Natural killer cell treated with Interleukin-12 subunit alpha and Interleukin-12 subunit beta and Interleukin-15 and Interleukin-18, amount 100 ng/mL, for 72 hours (primary cell): ENCODE results near the gene BPTF. TPM values are rescaled to one million over a fixed set of nuclear protein-coding genes. Genes with fewer than 3 reads are reported as not detected.
"Not testable (repeated sequence)": the region's sequence is repeated elsewhere in the genome, so short reads cannot be mapped to it uniquely, and the experiment has no call there.

Experiments used
- ATAC-seq, 2 donors: fragments of 150-1000 bp; cut with Tn5 transposase in 1 of 2; sonication (Bioruptor Pico), chemical (Tn5 transposase) in 1 of 2; 2 replicates each; pipeline ENCODE4 v1.10.0; 2021
- DNase-seq: peaks from one replicate; pipeline ENCODE4 v3.0.0; 2022; ENCODE audit warnings: low spot score
- H3K27ac Mint-ChIP-seq, 2 donors: 1 replicate in 1 of 2; 2 replicates in 1 of 2; pipeline ENCODE4 v1.8.0; 2022; ENCODE audit warnings: mixed read lengths in 2 of 2, mild to moderate bottlenecking in 1 of 2, moderate library complexity in 1 of 2
- H3K27me3 Mint-ChIP-seq, 2 donors: 1 replicate in 1 of 2; 2 replicates in 1 of 2; pipeline ENCODE4 v1.8.0; 2022; ENCODE audit warnings: mixed read lengths in 2 of 2
- H3K36me3 Mint-ChIP-seq: one replicate; pipeline ENCODE4 v1.8.0; 2022; ENCODE audit warnings: mixed read lengths
- H3K4me1 Mint-ChIP-seq, 2 donors: 1 replicate in 1 of 2; 2 replicates in 1 of 2; pipeline ENCODE4 v1.8.0; 2022; ENCODE audit warnings: low read depth in 2 of 2, mixed read lengths in 2 of 2, mild to moderate bottlenecking in 1 of 2
- H3K4me3 Mint-ChIP-seq: one replicate; pipeline ENCODE4 v1.8.0; 2022; ENCODE audit warnings: mixed read lengths
- H3K9me3 Mint-ChIP-seq: 2 replicates; pipeline ENCODE4 v1.8.0; 2022; ENCODE audit warnings: mixed read lengths
- total RNA-seq, 2 donors: library from RNA; stranded (reverse); gene quantifications; one replicate each; pipeline ENCODE4 v1.2.3, GENCODE V29; 2022

The BPTF gene
- total RNA-seq, 2 donors from 2014 or later: 73.4 to 94.7 TPM

DNA sequence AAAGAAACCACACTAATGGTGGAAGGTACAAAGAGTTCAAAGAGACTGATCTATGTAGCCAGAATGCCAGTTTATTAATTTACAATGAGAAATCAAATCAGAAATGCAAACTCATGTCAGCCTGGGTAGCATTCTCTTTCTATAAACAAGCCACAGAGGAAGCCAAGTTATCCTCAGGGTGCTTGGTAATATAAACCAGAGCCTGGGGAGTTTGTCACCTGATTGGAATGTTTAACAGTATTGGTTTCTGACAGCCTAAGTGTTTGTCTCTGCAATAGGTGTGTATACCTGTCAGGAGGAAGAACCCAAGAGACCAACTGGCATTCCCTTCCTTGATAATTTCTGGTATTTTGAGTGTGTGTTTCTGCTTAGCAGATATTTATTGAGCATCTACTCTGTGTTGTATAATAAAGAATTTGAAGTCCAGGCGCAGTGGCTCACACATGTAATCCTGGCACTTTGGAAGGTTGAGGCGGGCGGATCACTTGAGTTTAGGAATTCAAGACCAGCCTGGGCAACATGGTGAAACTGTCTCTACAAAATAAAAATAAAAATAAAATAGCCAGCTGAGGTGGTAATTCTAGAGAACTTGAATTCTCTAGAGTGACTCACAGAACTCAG, 174.1 kb downstream of the BPTF start:
- no peaks in the 10 kb centered on the region for H3K9me3 Mint-ChIP-seq
- H3K27ac Mint-ChIP-seq: peak overlapping the region in 1 of 2 donors; percentile 23
- no peaks in the 10 kb centered on the region for H3K36me3 Mint-ChIP-seq
- peaks cover 16 to 19% of the 10 kb centered on the region in 2 donors for H3K27me3 Mint-ChIP-seq
- no peak overlapping the region for H3K4me3 Mint-ChIP-seq
- peaks cover 21 to 23% of the 10 kb centered on the region in 2 donors for H3K4me1 Mint-ChIP-seq
- ATAC-seq (no peak), DNase-seq (no peak)

DNA sequence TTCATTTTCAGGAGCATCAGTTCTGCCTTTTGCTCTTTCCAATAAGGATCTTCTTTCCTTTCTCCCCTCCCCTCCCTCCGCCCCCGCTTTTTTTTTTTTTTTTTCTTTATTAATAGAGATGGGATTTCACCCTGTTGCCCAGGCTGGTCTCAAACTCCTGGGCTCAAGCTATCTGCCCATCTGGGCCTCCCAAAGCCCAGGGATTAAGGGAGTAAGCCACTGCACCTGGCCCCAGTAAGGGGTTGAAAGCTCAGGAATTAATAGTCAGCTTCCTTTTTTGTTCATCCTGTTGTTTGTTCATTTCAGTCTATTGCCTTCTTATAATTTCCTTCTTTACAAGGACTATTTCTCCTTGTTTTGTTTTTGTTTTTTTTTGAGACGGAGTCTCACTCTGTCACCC, 178.9 kb downstream of the BPTF start:
- Mint-ChIP-seq H3K36me3 (no peaks in the 10 kb centered on the region), H3K9me3 (no peaks in the 10 kb centered on the region), H3K4me3 (no peak overlapping the region), H3K27me3 (no peaks in the 10 kb centered on the region), H3K4me1 (no peaks in the 10 kb centered on the region), H3K27ac (no peak overlapping the region)
- no peak for ATAC-seq
- no peak for DNase-seq

DNA sequence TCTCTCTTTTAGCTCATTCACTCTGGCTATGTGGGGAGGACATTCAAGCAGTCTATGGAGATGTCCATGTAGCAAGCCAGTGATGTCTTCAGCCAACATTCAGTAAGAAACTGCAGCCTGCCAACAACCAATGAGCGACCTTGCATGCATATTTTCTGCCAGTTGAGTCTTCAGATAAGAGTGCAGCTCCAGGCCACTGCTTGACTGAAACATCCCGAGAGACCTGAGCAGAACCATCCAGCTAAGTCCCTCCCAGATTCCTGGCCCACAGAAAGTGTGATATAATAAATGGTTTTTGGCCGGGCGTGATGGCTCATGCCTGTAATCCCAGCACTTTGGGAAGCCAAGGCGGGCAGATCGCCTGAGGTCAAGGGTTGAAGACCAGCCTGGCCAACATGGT, 181.5 kb downstream of the BPTF start:
- DNase-seq (no peak), ATAC-seq (no peak)
- H3K36me3 Mint-ChIP-seq: no peaks in the 10 kb centered on the region
- H3K4me3 Mint-ChIP-seq: no peak overlapping the region
- no peaks in the 10 kb centered on the region for H3K27me3 Mint-ChIP-seq
- H3K9me3 Mint-ChIP-seq: no peaks in the 10 kb centered on the region
- H3K4me1 Mint-ChIP-seq: peaks cover 5 to 6% of the 10 kb centered on the region in 2 donors
- no peak overlapping the region for H3K27ac Mint-ChIP-seq

DNA sequence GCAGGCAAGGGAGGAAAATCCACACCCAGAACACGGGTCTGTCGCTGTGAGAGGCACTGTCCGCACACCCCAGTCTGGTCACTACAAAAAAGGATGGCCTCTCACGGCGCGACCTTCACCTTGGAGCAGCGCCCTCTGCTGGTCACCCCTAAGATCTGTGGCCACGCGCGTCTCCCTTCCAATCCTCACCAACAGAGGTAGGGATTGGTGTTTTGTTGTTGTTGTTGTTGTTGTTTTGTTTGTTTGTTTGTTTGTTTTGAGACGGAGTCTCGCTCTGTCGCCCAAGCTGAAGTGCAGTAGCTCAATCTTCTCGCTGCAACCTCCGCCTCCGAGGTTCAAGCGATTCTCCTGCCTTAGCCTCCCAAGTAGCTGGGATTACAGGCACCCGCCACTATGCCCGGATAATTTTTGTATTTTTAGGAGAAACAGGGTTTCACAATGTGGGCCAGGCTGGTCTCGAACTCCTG, 185.9 kb downstream of the BPTF start:
- peak; percentile 89 to 93 for ATAC-seq
- no peaks in the 10 kb centered on the region for H3K9me3 Mint-ChIP-seq
- no peaks in the 10 kb centered on the region for H3K27me3 Mint-ChIP-seq
- no peak overlapping the region for H3K27ac Mint-ChIP-seq
- peak overlapping the region; percentile 82 for H3K4me3 Mint-ChIP-seq
- H3K36me3 Mint-ChIP-seq: no peaks in the 10 kb centered on the region
- H3K4me1 Mint-ChIP-seq: peaks cover 5 to 6% of the 10 kb centered on the region in 2 donors
- DNase-seq: peak; percentile 77

DNA sequence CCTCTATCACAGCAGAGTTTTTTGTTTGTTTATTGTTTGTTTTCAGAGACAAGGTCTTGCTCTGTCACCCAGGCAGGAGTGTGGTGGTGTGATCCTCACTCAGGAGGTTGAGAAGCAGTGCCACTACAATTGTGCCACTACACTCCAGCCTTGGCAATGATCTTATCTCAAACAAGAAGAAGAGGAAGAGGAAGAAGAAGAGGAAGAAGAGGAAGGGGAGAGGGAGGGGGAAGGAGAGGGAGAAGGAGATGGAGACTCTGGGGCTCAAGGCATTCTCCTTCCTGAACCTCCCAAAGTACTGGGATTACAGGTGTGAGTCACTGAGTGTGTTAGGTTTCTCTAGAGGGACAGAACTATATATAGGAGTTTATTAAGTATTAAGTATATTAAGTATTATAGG, 188.1 kb downstream of the BPTF start:
- H3K36me3 Mint-ChIP-seq: no peaks in the 10 kb centered on the region
- no peaks in the 10 kb centered on the region for H3K9me3 Mint-ChIP-seq
- ATAC-seq (no peak), DNase-seq (no peak)
- H3K27me3 Mint-ChIP-seq: no peaks in the 10 kb centered on the region
- H3K4me3 Mint-ChIP-seq: no peak overlapping the region
- H3K4me1 Mint-ChIP-seq: peaks cover 5 to 6% of the 10 kb centered on the region in 2 donors
- H3K27ac Mint-ChIP-seq: no peak overlapping the region

DNA sequence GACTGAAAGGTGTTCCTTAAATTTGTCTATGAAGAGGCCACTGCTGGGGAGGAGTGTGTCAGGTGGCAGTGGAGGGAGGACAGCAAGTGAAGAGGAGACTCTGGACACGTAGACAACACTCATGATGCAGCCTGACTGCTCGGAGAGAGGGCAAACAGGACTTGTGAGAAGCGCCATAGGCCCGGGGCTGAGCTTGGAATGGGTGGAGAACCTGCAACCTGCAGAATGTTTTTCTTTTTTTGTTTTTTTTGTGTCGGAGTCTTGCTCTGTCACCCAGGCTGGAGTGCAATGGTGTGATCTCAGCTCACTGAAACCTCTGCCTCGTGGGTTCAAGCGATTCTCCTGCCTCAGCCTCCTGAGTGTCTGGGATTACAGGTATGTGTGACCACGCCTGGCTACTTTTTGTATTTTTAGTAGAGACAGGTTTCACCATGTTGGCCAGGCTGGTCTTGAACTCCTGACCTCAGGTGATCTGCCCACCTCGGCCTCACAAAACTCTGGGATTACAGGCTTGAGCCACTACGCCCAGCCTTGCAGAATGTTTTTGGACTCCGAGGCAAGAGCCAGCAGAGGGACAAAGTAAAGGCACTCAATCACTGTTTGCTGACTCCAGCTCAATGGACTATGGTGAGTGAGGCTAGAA, 189.9 kb downstream of the BPTF start:
- Mint-ChIP-seq H3K4me3 (no peak overlapping the region), H3K36me3 (no peaks in the 10 kb centered on the region), H3K27me3 (no peaks in the 10 kb centered on the region), H3K27ac (no peak overlapping the region), H3K4me1 (peaks cover 13% of the 10 kb centered on the region in 2 donors), H3K9me3 (no peaks in the 10 kb centered on the region)
- ATAC-seq (no peak), DNase-seq (no peak)

DNA sequence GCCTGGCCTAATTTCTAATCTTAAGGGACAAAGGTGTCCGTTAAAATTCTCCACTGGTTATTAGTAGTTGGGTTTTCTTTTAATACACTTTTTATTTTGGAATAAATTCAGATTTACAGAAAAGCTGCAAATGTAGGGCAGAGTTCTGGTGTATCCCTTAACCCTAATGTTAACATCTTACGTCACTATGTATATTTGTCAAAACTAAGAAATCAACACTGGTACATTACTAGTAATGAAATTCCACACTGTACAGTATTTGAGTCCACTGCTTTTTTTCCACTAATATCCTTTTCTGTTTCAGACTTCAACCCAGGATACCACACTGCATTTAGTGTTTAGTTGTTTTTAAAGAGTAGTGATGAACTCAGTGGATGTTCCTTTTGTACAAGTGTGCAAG, 191.5 kb downstream of the BPTF start:
- H3K4me3 Mint-ChIP-seq: no peak overlapping the region
- H3K36me3 Mint-ChIP-seq: no peaks in the 10 kb centered on the region
- H3K27ac Mint-ChIP-seq: peak overlapping the region in 1 of 2 donors; percentile 63
- no peaks in the 10 kb centered on the region for H3K9me3 Mint-ChIP-seq
- DNase-seq (no peak), ATAC-seq (no peak)
- H3K4me1 Mint-ChIP-seq: peaks cover 12 to 15% of the 10 kb centered on the region in 2 donors
- H3K27me3 Mint-ChIP-seq: no peaks in the 10 kb centered on the region

DNA sequence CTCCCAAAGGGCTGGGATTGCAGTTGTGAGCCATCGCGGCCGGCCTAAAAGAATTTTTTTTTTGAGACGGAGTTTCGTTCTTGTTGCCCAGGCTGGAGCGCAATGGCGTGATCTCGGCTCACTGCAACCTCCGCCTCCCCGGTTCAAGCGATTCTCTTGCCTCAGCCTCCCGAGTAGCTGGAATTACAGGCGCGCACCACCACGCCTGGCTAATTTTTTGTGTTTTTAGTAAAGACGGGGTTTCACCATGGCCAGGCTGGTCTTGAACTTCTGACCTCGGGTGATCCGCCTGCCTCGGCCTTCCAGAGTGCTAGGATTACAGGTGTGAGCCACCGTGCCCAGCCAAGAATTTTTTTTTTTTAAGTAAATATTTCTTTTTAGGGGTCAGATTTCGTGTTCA, 193.2 kb downstream of the BPTF start:
- H3K4me3 Mint-ChIP-seq, H3K36me3 Mint-ChIP-seq, H3K27me3 Mint-ChIP-seq, DNase-seq, H3K27ac Mint-ChIP-seq, ATAC-seq, H3K9me3 Mint-ChIP-seq: not testable (repeated sequence)
- peaks cover 12 to 15% of the 10 kb centered on the region in 2 donors for H3K4me1 Mint-ChIP-seq

DNA sequence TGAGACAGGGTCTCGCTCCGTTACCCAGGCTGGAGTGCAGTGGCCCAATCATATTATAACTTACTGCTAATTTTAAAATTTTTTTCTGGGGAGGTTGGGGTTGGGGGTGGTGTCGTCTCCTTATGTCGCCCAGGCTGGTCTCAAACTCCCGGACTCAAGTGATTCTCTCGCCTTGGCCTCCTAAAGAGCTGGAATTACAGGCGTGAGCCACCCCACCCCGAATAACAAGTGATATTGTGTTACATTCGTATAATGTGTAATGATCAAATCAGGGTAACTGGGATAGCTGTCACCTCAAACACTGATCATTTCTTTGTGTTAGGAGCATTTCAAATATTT, 194.0 kb downstream of the BPTF start:
- H3K36me3 Mint-ChIP-seq: no peaks in the 10 kb centered on the region

DNA sequence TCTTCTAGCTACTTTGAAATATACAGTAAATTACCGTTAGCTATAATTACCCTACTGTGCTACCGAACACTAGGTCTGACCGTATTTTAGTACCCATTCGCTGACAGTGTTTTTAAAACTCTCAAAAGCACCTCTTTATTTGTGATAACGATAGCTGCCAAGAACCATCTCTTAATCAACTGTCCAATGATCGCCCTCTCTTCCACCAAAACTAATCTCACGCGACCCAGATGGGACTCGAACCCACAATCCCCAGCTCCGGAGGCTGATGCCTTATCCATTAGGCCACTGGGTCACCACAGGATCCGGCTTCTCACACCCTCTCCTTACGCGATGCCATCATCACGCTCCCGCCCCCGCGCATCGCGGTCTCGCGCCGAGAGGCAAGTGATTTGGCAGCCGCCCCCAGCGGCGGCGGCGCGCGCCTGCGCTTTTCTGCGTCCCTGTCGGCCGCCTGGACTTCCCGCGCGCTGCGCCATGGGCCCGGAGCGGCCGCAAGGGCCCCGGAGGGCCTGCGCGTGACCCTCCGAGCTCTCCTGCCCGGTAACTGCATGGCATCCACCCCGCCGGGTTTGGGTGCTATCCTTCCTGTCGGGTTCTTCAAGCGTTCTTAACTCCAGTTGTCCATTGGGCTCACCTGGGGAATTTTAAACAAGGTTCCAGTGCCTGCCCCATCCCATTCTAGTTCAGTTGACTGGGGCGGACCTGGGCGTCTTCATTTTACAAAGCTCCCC, 194.5 kb downstream of the BPTF start:
- peak overlapping the region; percentile 89 for H3K4me3 Mint-ChIP-seq
- peak overlapping the region; percentile 89 to 97 for H3K27ac Mint-ChIP-seq
- DNase-seq: peak; percentile 98
- H3K36me3 Mint-ChIP-seq: no peaks in the 10 kb centered on the region
- peaks cover 12 to 15% of the 10 kb centered on the region in 2 donors for H3K4me1 Mint-ChIP-seq
- H3K27me3 Mint-ChIP-seq: no peaks in the 10 kb centered on the region
- H3K9me3 Mint-ChIP-seq: no peaks in the 10 kb centered on the region
- peak; percentile 97 for ATAC-seq

More for the DNA sequence above, 194.0 kb downstream of the BPTF start:
- H3K4me1 Mint-ChIP-seq: peaks cover 12 to 15% of the 10 kb centered on the region in 2 donors
- H3K9me3 Mint-ChIP-seq: no peaks in the 10 kb centered on the region
- peak overlapping the region; percentile 89 to 97 for H3K27ac Mint-ChIP-seq
- H3K27me3 Mint-ChIP-seq: no peaks in the 10 kb centered on the region
- ATAC-seq (no peak), DNase-seq (no peak)
- H3K4me3 Mint-ChIP-seq: peak overlapping the region; percentile 89

DNA sequence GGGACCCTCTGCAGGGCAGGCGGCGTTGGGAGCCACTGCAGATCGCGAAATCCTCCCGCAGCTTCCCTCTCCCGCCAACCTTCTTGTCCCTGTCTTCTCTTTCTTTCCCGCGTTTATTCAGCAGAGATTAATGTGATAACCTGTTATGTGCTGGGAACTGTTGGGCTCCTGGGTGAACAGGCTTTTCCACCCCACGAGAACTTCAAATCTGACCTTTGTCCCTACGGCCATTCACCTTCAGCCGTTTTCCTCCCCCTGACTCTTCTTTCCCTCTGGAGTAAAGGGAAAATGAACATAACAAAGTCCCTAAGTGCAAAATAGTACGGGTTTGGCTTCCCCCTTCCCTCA, 195.1 kb downstream of the BPTF start:
- Mint-ChIP-seq H3K36me3 (no peaks in the 10 kb centered on the region), H3K4me1 (peaks cover 12 to 15% of the 10 kb centered on the region in 2 donors), H3K27me3 (no peaks in the 10 kb centered on the region), H3K4me3 (peak overlapping the region; percentile 89), H3K27ac (peak overlapping the region; percentile 89 to 97), H3K9me3 (no peaks in the 10 kb centered on the region)
- DNase-seq (no peak), ATAC-seq (no peak)

DNA sequence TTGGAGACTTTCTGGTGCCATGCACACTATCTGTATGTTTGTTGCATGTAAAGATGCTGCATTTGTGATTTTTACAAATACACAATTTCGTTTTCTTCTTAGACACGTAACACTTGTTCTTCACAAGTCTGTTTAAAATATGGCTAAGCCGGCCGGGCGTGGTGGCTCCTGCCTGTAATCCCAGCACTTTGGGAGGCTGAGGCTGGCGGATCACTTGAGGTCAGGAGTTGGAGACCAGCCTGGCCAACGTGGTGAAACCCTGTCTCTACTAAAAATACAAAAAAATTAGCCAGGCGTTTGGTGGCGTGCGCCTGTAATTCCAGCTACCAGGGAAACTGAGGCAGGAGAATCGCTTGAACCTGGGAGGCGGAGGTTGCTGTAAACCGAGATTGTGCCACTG, 195.5 kb downstream of the BPTF start:
- not testable (repeated sequence) for DNase-seq, H3K36me3 Mint-ChIP-seq, ATAC-seq, H3K27me3 Mint-ChIP-seq, H3K9me3 Mint-ChIP-seq
- H3K4me3 Mint-ChIP-seq: peak overlapping the region; percentile 89
- peak overlapping the region; percentile 89 to 97 for H3K27ac Mint-ChIP-seq
- H3K4me1 Mint-ChIP-seq: peaks cover 12 to 15% of the 10 kb centered on the region in 2 donors

DNA sequence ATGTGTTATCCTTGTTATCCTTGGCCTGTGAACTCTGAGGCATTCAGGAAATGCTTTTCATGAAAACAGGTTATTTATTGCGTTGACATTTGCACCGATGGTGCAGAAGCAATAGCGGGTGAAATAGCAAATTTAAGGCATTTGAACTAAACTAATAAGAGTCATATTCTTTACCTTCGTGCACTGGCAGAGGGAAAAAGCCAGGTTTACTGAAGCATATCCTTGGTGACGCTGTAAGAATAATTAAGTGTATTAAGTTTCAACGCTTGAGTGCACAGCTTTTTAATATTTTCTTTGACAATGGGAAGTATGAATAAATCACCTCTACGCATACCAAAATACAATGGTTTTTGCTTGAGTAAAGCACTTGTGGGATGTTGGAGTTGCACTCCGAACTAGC, 196.7 kb downstream of the BPTF start:
- DNase-seq: no peak
- H3K36me3 Mint-ChIP-seq: no peaks in the 10 kb centered on the region
- no peak overlapping the region for H3K27ac Mint-ChIP-seq
- no peaks in the 10 kb centered on the region for H3K27me3 Mint-ChIP-seq
- H3K9me3 Mint-ChIP-seq: no peaks in the 10 kb centered on the region
- ATAC-seq: no peak
- H3K4me3 Mint-ChIP-seq: no peak overlapping the region
- peaks cover 12 to 15% of the 10 kb centered on the region in 2 donors for H3K4me1 Mint-ChIP-seq

DNA sequence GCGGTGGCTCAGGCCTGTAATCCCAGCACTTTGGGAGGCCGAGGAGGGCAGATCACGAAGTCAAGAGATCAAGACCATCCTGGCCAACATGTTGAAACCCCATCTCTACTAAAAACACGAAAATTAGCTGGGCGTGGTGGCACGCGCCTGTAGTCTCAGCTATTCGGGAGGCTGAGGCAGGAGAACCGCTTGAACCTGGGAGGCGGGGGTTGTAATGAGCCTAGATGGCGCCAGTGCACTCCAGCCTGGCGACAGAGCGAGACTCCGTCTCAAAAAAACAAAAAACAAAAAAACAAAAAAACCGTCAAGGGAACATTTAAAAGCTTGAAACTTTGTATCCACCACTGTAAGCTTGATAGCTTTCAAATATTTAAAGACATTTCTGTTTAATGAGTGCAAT, 197.2 kb downstream of the BPTF start:
- H3K9me3 Mint-ChIP-seq, ATAC-seq, H3K27me3 Mint-ChIP-seq, H3K4me3 Mint-ChIP-seq, H3K36me3 Mint-ChIP-seq, H3K27ac Mint-ChIP-seq, DNase-seq: not testable (repeated sequence)
- H3K4me1 Mint-ChIP-seq: peaks cover 12 to 15% of the 10 kb centered on the region in 2 donors
